ENCODE results near the gene CHD9. TPM values are rescaled to one million over a fixed set of nuclear protein-coding genes. Genes with fewer than 3 reads are reported as not detected.
"Not testable (repeated sequence)": the region's sequence is repeated elsewhere in the genome, so short reads cannot be mapped to it uniquely, and the experiment has no call there.

The CHD9 gene
- total RNA-seq, 2 donors from 2014 or later = 39.2 to 66.1 TPM

DNA sequence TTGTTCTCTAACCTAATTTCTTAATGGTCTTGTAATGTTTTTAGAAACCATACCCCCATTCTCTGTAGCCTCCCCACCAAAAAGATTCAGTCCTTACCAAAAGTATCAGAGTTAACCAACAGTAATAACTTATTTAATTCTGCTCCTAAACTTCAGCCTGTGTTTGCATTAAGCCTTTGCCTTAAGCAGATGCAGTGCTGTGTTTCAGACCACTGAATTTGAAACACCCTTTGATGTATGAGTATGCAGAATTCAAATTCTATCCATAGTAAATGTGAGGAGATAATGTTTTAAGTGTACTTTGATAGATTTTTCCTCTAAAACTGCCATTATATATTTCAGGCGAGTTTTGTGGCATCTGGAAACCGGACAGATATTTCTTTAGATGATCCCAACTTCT is 207.9 kb downstream of the CHD9 start:
- TF ChIP-seq, protein P1, sequence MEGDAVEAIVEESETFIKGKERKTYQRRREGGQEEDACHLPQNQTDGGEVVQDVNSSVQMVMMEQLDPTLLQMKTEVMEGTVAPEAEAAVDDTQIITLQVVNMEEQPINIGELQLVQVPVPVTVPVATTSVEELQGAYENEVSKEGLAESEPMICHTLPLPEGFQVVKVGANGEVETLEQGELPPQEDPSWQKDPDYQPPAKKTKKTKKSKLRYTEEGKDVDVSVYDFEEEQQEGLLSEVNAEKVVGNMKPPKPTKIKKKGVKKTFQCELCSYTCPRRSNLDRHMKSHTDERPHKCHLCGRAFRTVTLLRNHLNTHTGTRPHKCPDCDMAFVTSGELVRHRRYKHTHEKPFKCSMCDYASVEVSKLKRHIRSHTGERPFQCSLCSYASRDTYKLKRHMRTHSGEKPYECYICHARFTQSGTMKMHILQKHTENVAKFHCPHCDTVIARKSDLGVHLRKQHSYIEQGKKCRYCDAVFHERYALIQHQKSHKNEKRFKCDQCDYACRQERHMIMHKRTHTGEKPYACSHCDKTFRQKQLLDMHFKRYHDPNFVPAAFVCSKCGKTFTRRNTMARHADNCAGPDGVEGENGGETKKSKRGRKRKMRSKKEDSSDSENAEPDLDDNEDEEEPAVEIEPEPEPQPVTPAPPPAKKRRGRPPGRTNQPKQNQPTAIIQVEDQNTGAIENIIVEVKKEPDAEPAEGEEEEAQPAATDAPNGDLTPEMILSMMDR (IDR thresholded peaks at IDR 0.05) = no peak
- Histone ChIP-seq H3K36me3 (peaks cover 1% of the 10 kb centered on the region), H3K27ac (no peak overlapping the region), H3K4me1 (no peaks in the 10 kb centered on the region), H3K9me3 (no peaks in the 10 kb centered on the region), H3K4me3 (no peak overlapping the region), H3K9ac (ENCODE audit: low read depth in 2 of 2, low read length in 2 of 2) (no peak overlapping the region), H3K27me3 (no peaks in the 10 kb centered on the region)
- DNase-seq = no peak
- intact Hi-C loops (cut with DNase I) = no loop called here

DNA sequence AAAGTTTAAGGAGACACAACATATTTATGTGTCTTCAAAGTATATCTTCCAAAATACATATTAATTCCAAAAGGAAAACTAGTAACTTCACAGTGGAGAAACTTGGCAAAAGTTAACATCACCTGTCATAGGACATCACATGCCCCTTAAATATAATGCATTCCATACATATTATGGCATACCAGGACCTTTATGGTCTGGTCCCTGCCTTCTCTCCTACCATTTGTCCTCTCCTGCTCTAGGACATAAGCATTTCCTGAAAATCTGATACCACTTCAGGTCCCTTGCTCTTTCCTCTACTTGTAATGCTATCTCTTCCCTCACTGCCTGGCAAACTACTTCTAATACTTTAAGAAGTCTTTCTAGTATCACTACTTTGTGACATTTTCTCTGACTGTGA is 211.4 kb downstream of the CHD9 start:
- TF ChIP-seq, protein P1 (IDR thresholded peaks at IDR 0.05) = no peak
- H3K27ac ChIP-seq = no peak overlapping the region
- no peak for DNase-seq
- intact Hi-C loops (cut with DNase I) = no loop called here
- no peaks in the 10 kb centered on the region for H3K4me1 ChIP-seq
- no peak overlapping the region for H3K4me3 ChIP-seq
- no peak overlapping the region for H3K9ac ChIP-seq (ENCODE audit: low read depth in 2 of 2, low read length in 2 of 2)
- H3K36me3 ChIP-seq = peaks cover 11% of the 10 kb centered on the region
- H3K27me3 ChIP-seq = no peaks in the 10 kb centered on the region
- H3K9me3 ChIP-seq = no peaks in the 10 kb centered on the region

DNA sequence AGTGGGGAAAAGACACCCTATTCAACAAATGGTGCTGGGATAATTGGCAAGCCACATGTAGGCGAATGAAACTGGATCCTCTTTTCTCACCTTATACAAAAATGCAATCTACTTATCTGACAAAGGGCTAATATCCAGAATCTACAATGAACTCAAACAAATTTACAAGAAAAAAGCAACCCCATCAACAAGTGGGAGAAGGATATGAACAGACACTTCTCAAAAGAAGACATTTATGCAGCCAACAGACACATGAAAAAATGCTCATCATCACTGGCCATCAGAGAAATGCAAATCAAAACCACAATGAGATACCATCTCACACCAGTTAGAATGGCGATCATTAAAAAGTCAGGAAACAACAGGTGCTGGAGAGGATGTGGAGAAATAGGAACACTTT is 223.7 kb downstream of the CHD9 start:
- H3K9ac ChIP-seq (ENCODE audit: low read depth in 2 of 2, low read length in 2 of 2); H3K9me3 ChIP-seq; H3K27ac ChIP-seq; H3K4me3 ChIP-seq; H3K4me1 ChIP-seq; H3K27me3 ChIP-seq; H3K36me3 ChIP-seq; intact Hi-C loops (cut with DNase I); DNase-seq: not testable (repeated sequence)

DNA sequence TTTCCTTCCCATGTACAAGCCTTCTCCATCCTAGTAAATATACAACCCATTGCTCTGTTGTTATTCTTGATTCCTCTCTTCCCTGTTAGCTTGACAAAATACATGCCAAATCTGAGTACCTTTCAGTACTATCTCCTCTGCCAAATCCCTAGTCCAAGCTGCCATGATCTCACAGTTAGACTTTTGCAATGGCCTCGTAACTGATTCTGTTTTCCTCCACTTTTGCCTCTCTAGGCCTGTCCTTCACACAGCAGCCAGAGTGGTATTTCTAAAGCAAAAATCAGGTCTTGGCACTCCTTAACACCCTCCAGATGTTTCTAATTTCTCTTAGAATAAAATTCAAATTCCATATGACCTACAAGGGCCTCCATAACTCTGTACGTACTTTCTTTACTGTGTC is 226.5 kb downstream of the CHD9 start:
- DNase-seq = no peak
- Histone ChIP-seq H3K9me3 (no peaks in the 10 kb centered on the region), H3K4me3 (no peak overlapping the region), H3K4me1 (no peaks in the 10 kb centered on the region), H3K27ac (no peak overlapping the region), H3K9ac (ENCODE audit: low read depth in 2 of 2, low read length in 2 of 2) (no peak overlapping the region), H3K27me3 (no peaks in the 10 kb centered on the region), H3K36me3 (peaks cover 1% of the 10 kb centered on the region)
- intact Hi-C loops (cut with DNase I) = no loop called here
- TF ChIP-seq, protein P1 (IDR thresholded peaks at IDR 0.05) = no peak

DNA sequence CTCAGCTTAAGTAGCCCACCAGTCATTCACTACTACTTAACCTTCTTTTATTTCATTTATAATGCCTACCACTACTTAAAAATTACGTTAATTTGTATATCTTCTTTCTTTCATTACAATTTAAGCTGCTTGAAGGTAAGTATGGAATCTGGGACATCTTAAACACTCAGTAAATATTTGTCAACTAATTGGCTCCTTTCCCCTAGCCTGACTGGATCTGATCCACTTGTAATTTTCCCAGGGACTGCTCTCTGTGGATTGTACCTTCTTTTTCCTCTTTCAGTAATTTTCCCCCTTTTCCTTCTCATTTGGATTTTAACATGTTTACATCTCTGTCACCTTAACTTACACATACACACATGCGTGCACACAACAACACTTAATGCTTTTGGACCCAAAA is 227.1 kb downstream of the CHD9 start:
- DNase-seq = no peak
- Histone ChIP-seq H3K4me1 (no peaks in the 10 kb centered on the region), H3K9me3 (no peaks in the 10 kb centered on the region), H3K9ac (ENCODE audit: low read depth in 2 of 2, low read length in 2 of 2) (no peak overlapping the region), H3K27me3 (no peaks in the 10 kb centered on the region), H3K4me3 (no peak overlapping the region), H3K36me3 (peaks cover 5% of the 10 kb centered on the region), H3K27ac (no peak overlapping the region)
- intact Hi-C loops (cut with DNase I) = no loop called here
- TF ChIP-seq, protein P1 (IDR thresholded peaks at IDR 0.05) = no peak

DNA sequence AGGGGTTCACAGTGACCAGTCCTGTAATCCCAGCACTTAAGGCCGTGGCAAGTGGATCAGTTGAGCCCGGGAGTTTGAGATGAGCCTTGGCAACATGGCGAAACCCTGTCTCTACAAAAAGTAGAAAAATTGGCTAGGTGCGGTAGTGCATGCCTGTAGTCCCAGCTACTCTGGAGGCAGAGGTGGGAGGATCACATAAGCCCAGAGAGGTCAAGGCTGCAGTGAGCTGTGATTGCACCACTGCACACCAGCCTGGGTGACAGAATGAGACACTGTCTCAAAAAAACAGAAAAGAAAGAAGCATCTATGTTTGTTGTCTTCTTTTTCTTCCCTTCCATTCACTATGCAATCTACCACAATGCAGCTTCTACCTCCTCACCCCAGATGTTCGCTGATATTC is 227.5 kb downstream of the CHD9 start:
- H3K36me3 ChIP-seq = peaks cover 5% of the 10 kb centered on the region
- intact Hi-C loops (cut with DNase I) = no loop called here

More for the DNA sequence above, 227.5 kb downstream of the CHD9 start:
- no peaks in the 10 kb centered on the region for H3K27me3 ChIP-seq
- H3K27ac ChIP-seq = no peak overlapping the region
- H3K4me3 ChIP-seq = no peak overlapping the region
- H3K9ac ChIP-seq (ENCODE audit: low read depth in 2 of 2, low read length in 2 of 2) = no peak overlapping the region
- H3K9me3 ChIP-seq = no peaks in the 10 kb centered on the region
- TF ChIP-seq, protein P1 (IDR thresholded peaks at IDR 0.05) = no peak
- H3K4me1 ChIP-seq = no peaks in the 10 kb centered on the region
- no peak for DNase-seq
